Measurements from ENCODE around the gene HOXC4. TPM values are rescaled to one million over a fixed set of nuclear protein-coding genes. Genes with fewer than 3 reads are reported as not detected.

Gene HOXC4
- total RNA-seq, 1 experiment from 2014 or later: 9.7 TPM

GRCh38 chr12:54054742-54055194 is 1.1 kb downstream of the HOXC4 start:
- H3K79me2 ChIP-seq (ENCODE audit: low read length): peaks cover 17% of the 10 kb centered on the region
- peak overlapping the region; percentile 98 for H3K4me3 ChIP-seq (ENCODE audit: low read length)
- no peaks in the 10 kb centered on the region for H3K9me2 ChIP-seq (replicated peaks; ENCODE audit: insufficient read depth, low read length)
- peak overlapping the region; percentile 99 for H3K4me2 ChIP-seq (ENCODE audit: low read depth, low read length, poor library complexity, severe bottlenecking)
- H3K9me3 ChIP-seq (ENCODE audit: low read length): no peaks in the 10 kb centered on the region
- H4K20me1 ChIP-seq (ENCODE audit: insufficient read depth, low read depth, low read length): peaks cover 4% of the 10 kb centered on the region; the same call in 1 of the 2 replicates
- peaks cover 8% of the 10 kb centered on the region; the same call in 1 of the 2 replicates for H3K36me3 ChIP-seq (ENCODE audit: insufficient read depth, low read length)
- H3K9ac ChIP-seq (ENCODE audit: low read length): peak overlapping the region; percentile 95
- H3K27me3 ChIP-seq (ENCODE audit: low read length): no peaks in the 10 kb centered on the region
- no peak for DNase-seq
- peak overlapping the region; percentile 83 for H3K27ac ChIP-seq (ENCODE audit: low read length)
- H2AFZ ChIP-seq (ENCODE audit: low read length): no peak overlapping the region
- H3K4me1 ChIP-seq (ENCODE audit: low read length): peaks cover 36% of the 10 kb centered on the region

GRCh38 chr12:54055552-54055951 is 1.9 kb downstream of the HOXC4 start:
- no peak for DNase-seq
- Histone ChIP-seq H2AFZ (ENCODE audit: low read length) (no peak overlapping the region), H3K4me3 (ENCODE audit: low read length) (peak overlapping the region; percentile 47), H4K20me1 (ENCODE audit: insufficient read depth, low read depth, low read length) (peaks cover 4% of the 10 kb centered on the region; the same call in 1 of the 2 replicates), H3K27me3 (ENCODE audit: low read length) (no peaks in the 10 kb centered on the region), H3K9me3 (ENCODE audit: low read length) (no peaks in the 10 kb centered on the region), H3K36me3 (ENCODE audit: insufficient read depth, low read length) (peaks cover 8% of the 10 kb centered on the region; the same call in 1 of the 2 replicates), H3K27ac (ENCODE audit: low read length) (peak overlapping the region; percentile 46), H3K4me2 (ENCODE audit: low read depth, low read length, poor library complexity, severe bottlenecking) (peak overlapping the region; percentile 99), H3K79me2 (ENCODE audit: low read length) (peaks cover 17% of the 10 kb centered on the region), H3K9me2 (replicated peaks; ENCODE audit: insufficient read depth, low read length) (no peaks in the 10 kb centered on the region), H3K9ac (ENCODE audit: low read length) (peak overlapping the region; percentile 52), H3K4me1 (ENCODE audit: low read length) (peaks cover 36% of the 10 kb centered on the region)

- peak overlapping the region; percentile 47; the same call in 1 of the 2 replicates for H3K4me3 ChIP-seq (ENCODE audit: low read length)
- H3K36me3 ChIP-seq (ENCODE audit: insufficient read depth, low read length): peaks cover 8% of the 10 kb centered on the region; the same call in 1 of the 2 replicates
- no peak for DNase-seq
- H3K9ac ChIP-seq (ENCODE audit: low read length): peak overlapping the region; percentile 52
- peak overlapping the region; percentile 46 for H3K27ac ChIP-seq (ENCODE audit: low read length)
- H3K9me3 ChIP-seq (ENCODE audit: low read length): no peaks in the 10 kb centered on the region
- H4K20me1 ChIP-seq (ENCODE audit: insufficient read depth, low read depth, low read length): peaks cover 4% of the 10 kb centered on the region; the same call in 1 of the 2 replicates
- no peak overlapping the region for H2AFZ ChIP-seq (ENCODE audit: low read length)
- peak overlapping the region; percentile 99 for H3K4me2 ChIP-seq (ENCODE audit: low read depth, low read length, poor library complexity, severe bottlenecking)
- no peaks in the 10 kb centered on the region for H3K27me3 ChIP-seq (ENCODE audit: low read length)
- H3K79me2 ChIP-seq (ENCODE audit: low read length): peaks cover 17% of the 10 kb centered on the region
- H3K4me1 ChIP-seq (ENCODE audit: low read length): peaks cover 36% of the 10 kb centered on the region
- no peaks in the 10 kb centered on the region for H3K9me2 ChIP-seq (replicated peaks; ENCODE audit: insufficient read depth, low read length)
Measured at GRCh38 chr12:54056110-54056509, 2.5 kb downstream of the HOXC4 start.

DNA sequence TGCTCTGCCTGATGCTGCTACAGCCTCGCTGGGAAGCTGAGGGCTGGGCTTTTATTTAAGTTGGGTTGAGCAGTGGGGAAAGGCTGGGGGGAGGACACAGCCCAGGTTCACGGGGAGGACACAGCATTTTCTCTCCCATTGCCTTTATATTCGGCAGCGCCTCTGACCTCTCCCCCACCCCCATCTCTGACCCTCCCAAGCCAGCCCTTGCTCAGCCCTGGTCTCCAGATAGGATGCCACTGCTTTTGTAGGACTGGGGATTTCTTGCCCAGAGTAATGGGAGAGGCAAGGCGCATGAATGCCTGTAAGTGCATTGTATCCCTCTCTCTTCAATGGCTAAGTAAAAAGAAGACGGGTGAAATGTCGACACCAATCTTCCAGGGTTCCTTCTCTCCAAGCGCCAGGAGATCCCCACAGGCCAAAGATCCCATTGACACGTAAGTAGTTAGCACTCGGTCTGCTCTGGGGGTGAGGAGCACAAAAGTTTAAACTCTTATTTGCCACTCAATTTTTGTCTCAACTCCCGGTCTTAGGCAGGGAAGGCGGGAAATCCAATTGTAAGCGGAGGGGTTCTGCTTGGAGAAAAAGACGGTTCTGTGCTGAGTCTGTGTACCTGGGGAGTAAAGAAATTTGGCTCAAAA is 4.6 kb downstream of the HOXC4 start:
- peaks cover 17% of the 10 kb centered on the region for H3K79me2 ChIP-seq (ENCODE audit: low read length)
- peaks cover 4% of the 10 kb centered on the region; the same call in 1 of the 2 replicates for H4K20me1 ChIP-seq (ENCODE audit: insufficient read depth, low read depth, low read length)
- no peak overlapping the region for H3K4me2 ChIP-seq (ENCODE audit: low read depth, low read length, poor library complexity, severe bottlenecking)
- H3K36me3 ChIP-seq (ENCODE audit: insufficient read depth, low read length): peaks cover 8% of the 10 kb centered on the region; the same call in 1 of the 2 replicates
- DNase-seq: no peak
- H2AFZ ChIP-seq (ENCODE audit: low read length): no peak overlapping the region
- H3K4me1 ChIP-seq (ENCODE audit: low read length): peaks cover 21% of the 10 kb centered on the region
- no peak overlapping the region for H3K4me3 ChIP-seq (ENCODE audit: low read length)
- H3K9me2 ChIP-seq (replicated peaks; ENCODE audit: insufficient read depth, low read length): no peaks in the 10 kb centered on the region
- H3K27me3 ChIP-seq (ENCODE audit: low read length): no peaks in the 10 kb centered on the region
- no peak overlapping the region for H3K27ac ChIP-seq (ENCODE audit: low read length)
- no peaks in the 10 kb centered on the region for H3K9me3 ChIP-seq (ENCODE audit: low read length)
- H3K9ac ChIP-seq (ENCODE audit: low read length): no peak overlapping the region

DNA sequence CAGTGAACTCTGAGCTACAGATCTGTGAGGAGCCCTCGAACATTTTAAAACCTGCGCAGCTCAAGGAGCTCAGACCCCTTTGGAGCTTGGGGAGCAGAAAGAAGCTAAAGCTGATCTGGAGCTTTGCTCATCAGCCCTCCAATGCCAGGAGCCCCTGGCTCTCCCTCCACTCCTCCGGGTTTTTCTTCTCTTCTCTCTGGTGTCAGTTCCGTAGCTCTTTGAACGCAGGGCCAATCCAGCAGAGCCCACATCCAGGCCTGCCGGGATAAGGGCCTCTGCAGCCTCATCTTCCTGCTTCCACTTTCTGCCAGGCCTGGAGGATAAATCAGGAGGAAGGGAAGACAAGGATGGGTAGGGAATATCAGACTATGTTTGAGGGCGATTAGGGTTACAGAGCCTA is 6.0 kb downstream of the HOXC4 start:
- H3K27me3 ChIP-seq (ENCODE audit: low read length): no peaks in the 10 kb centered on the region
- no peak overlapping the region for H3K4me3 ChIP-seq (ENCODE audit: low read length)
- H3K9me2 ChIP-seq (replicated peaks; ENCODE audit: insufficient read depth, low read length): no peaks in the 10 kb centered on the region
- peaks cover 8% of the 10 kb centered on the region; the same call in 1 of the 2 replicates for H3K36me3 ChIP-seq (ENCODE audit: insufficient read depth, low read length)
- H4K20me1 ChIP-seq (ENCODE audit: insufficient read depth, low read depth, low read length): peaks cover 3% of the 10 kb centered on the region; the same call in 1 of the 2 replicates
- H3K4me1 ChIP-seq (ENCODE audit: low read length): peaks cover 17% of the 10 kb centered on the region
- no peak overlapping the region for H3K9ac ChIP-seq (ENCODE audit: low read length)
- H3K9me3 ChIP-seq (ENCODE audit: low read length): no peaks in the 10 kb centered on the region
- DNase-seq: no peak
- H3K4me2 ChIP-seq (ENCODE audit: low read depth, low read length, poor library complexity, severe bottlenecking): no peak overlapping the region
- peaks cover 7% of the 10 kb centered on the region for H3K79me2 ChIP-seq (ENCODE audit: low read length)
- no peak overlapping the region for H2AFZ ChIP-seq (ENCODE audit: low read length)
- H3K27ac ChIP-seq (ENCODE audit: low read length): no peak overlapping the region

GRCh38 chr12:54060174-54060974 is 6.7 kb downstream of the HOXC4 start:
- H4K20me1 ChIP-seq (ENCODE audit: insufficient read depth, low read depth, low read length): no peaks in the 10 kb centered on the region
- H3K36me3 ChIP-seq (ENCODE audit: insufficient read depth, low read length): peaks cover 7% of the 10 kb centered on the region; the same call in 1 of the 2 replicates
- DNase-seq: no peak
- H3K4me2 ChIP-seq (ENCODE audit: low read depth, low read length, poor library complexity, severe bottlenecking): no peak overlapping the region
- H3K27me3 ChIP-seq (ENCODE audit: low read length): no peaks in the 10 kb centered on the region
- H3K9me3 ChIP-seq (ENCODE audit: low read length): no peaks in the 10 kb centered on the region
- H3K9me2 ChIP-seq (replicated peaks; ENCODE audit: insufficient read depth, low read length): no peaks in the 10 kb centered on the region
- no peak overlapping the region for H3K9ac ChIP-seq (ENCODE audit: low read length)
- peaks cover 2% of the 10 kb centered on the region; the same call in 1 of the 2 replicates for H3K79me2 ChIP-seq (ENCODE audit: low read length)
- no peak overlapping the region for H3K4me3 ChIP-seq (ENCODE audit: low read length)
- peaks cover 11% of the 10 kb centered on the region for H3K4me1 ChIP-seq (ENCODE audit: low read length)
- H3K27ac ChIP-seq (ENCODE audit: low read length): no peak overlapping the region
- H2AFZ ChIP-seq (ENCODE audit: low read length): no peak overlapping the region

- Histone ChIP-seq H4K20me1 (ENCODE audit: insufficient read depth, low read depth, low read length) (no peaks in the 10 kb centered on the region), H3K9me2 (replicated peaks; ENCODE audit: insufficient read depth, low read length) (no peaks in the 10 kb centered on the region), H3K4me3 (ENCODE audit: low read length) (no peak overlapping the region), H2AFZ (ENCODE audit: low read length) (no peak overlapping the region), H3K4me1 (ENCODE audit: low read length) (peaks cover 3% of the 10 kb centered on the region), H3K27ac (ENCODE audit: low read length) (no peak overlapping the region), H3K27me3 (ENCODE audit: low read length) (no peaks in the 10 kb centered on the region), H3K79me2 (ENCODE audit: low read length) (no peaks in the 10 kb centered on the region), H3K4me2 (ENCODE audit: low read depth, low read length, poor library complexity, severe bottlenecking) (no peak overlapping the region), H3K9me3 (ENCODE audit: low read length) (no peaks in the 10 kb centered on the region), H3K9ac (ENCODE audit: low read length) (no peak overlapping the region), H3K36me3 (ENCODE audit: insufficient read depth, low read length) (no peaks in the 10 kb centered on the region)
- no peak for DNase-seq
Measured at GRCh38 chr12:54060975-54061778, 7.5 kb downstream of the HOXC4 start.

Measured in Karpas-422 (cell line).